Peyer's patch (tissue), 4 donors: ENCODE results near the gene MICALL1.
A peak's percentile ranks its signal among the peaks of the same experiment; 100 is the strongest.

Source experiments
- POLR2A ChIP-seq, 2 donors: fragments of 450-650 bp; IDR thresholded peaks; one replicate each; pipeline ENCODE4 v1.5.1; 2017; ENCODE audit warnings: antibody characterized with exemption in 2 of 2, mild to moderate bottlenecking in 2 of 2, moderate library complexity in 2 of 2
- TF ChIP-seq, protein P1 (sequence below), 6 experiments: fragments of 450-650 bp in 4 of 6; fragments of 200-600 bp in 2 of 6; sonication (generic) in 1 of 6; IDR thresholded peaks; one replicate each; pipeline ENCODE4 v1.5.1; 2017 to 2019; ENCODE audit warnings: antibody characterized with exemption in 6 of 6, mild to moderate bottlenecking in 3 of 6, moderate library complexity in 1 of 6

- TF ChIP-seq, protein P1, sequence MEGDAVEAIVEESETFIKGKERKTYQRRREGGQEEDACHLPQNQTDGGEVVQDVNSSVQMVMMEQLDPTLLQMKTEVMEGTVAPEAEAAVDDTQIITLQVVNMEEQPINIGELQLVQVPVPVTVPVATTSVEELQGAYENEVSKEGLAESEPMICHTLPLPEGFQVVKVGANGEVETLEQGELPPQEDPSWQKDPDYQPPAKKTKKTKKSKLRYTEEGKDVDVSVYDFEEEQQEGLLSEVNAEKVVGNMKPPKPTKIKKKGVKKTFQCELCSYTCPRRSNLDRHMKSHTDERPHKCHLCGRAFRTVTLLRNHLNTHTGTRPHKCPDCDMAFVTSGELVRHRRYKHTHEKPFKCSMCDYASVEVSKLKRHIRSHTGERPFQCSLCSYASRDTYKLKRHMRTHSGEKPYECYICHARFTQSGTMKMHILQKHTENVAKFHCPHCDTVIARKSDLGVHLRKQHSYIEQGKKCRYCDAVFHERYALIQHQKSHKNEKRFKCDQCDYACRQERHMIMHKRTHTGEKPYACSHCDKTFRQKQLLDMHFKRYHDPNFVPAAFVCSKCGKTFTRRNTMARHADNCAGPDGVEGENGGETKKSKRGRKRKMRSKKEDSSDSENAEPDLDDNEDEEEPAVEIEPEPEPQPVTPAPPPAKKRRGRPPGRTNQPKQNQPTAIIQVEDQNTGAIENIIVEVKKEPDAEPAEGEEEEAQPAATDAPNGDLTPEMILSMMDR (IDR thresholded peaks at IDR 0.05), result no peak
- TF ChIP-seq POLR2A (IDR thresholded peaks at IDR 0.05), result peak; percentile 47 to 73
Observed at GRCh38 chr22:37953437-37954179, 47.5 kb downstream of the MICALL1 start, which contains the start of the genes C22orf23 and POLR2F.
